Trophoblast cell (in vitro differentiated cells and primary cell): ENCODE results near the gene CLNK.

Source experiments
- DNase-seq, 2 donors: peaks; one replicate each; pipeline ENCODE4 v3.0.0-alpha.2; 2016
- H2AFZ ChIP-seq: 2 replicates; pipeline ENCODE4 v1.6.1; 2013; ENCODE audit warnings: low read length, moderate library complexity, mild to moderate bottlenecking; ENCODE audit not compliant: insufficient read depth, poor library complexity
- H2AK5ac ChIP-seq: 2 replicates; pipeline ENCODE4 v1.6.1; 2013; ENCODE audit warnings: mild to moderate bottlenecking, low read length
- H2BK120ac ChIP-seq: 2 replicates; pipeline ENCODE4 v1.6.1; 2013; ENCODE audit warnings: low read length, mild to moderate bottlenecking, moderate library complexity; ENCODE audit not compliant: insufficient read depth, poor library complexity
- H2BK12ac ChIP-seq: 2 replicates; pipeline ENCODE4 v1.6.1; 2013; ENCODE audit warnings: mild to moderate bottlenecking, low read length, moderate library complexity
- H2BK5ac ChIP-seq: 2 replicates; pipeline ENCODE4 v1.6.1; 2013; ENCODE audit warnings: low read length, low read depth, moderate library complexity, mild to moderate bottlenecking; ENCODE audit not compliant: poor library complexity
- H3K14ac ChIP-seq: 2 replicates; pipeline ENCODE4 v1.6.1; 2013; ENCODE audit warnings: mild to moderate bottlenecking, low read length
- H3K18ac ChIP-seq: 2 replicates; pipeline ENCODE4 v1.6.1; 2013; ENCODE audit warnings: mild to moderate bottlenecking, low read length
- H3K23ac ChIP-seq: 2 replicates; pipeline ENCODE4 v1.6.1; 2013; ENCODE audit warnings: low read length
- H3K27ac ChIP-seq: 2 replicates; pipeline ENCODE4 v1.5.1; 2013; ENCODE audit warnings: low read depth, mild to moderate bottlenecking, inconsistent platforms, low read length, moderate library complexity
- H3K27me3 ChIP-seq: 2 replicates; pipeline ENCODE4 v1.6.1; 2013; ENCODE audit warnings: inconsistent platforms, mild to moderate bottlenecking, low read length, moderate library complexity; ENCODE audit not compliant: insufficient read depth
- H3K36me3 ChIP-seq, 2 experiments: 1 replicate in 1 of 2; 2 replicates in 1 of 2; pipeline ENCODE4 v1.6.1; 2013; ENCODE audit warnings: low read length in 2 of 2, mild to moderate bottlenecking in 2 of 2, moderate library complexity in 1 of 2; ENCODE audit not compliant: insufficient read depth in 2 of 2, control insufficient read depth in 1 of 2
- H3K4ac ChIP-seq: 2 replicates; pipeline ENCODE4 v1.6.1; 2013; ENCODE audit warnings: low read depth, mild to moderate bottlenecking, low read length, moderate library complexity
- H3K4me1 ChIP-seq, 2 experiments: 1 replicate in 1 of 2; 2 replicates in 1 of 2; pipeline ENCODE4 v1.6.1; 2013; ENCODE audit warnings: low read length in 2 of 2, mild to moderate bottlenecking in 2 of 2, moderate library complexity in 1 of 2; ENCODE audit not compliant: insufficient read depth in 2 of 2, control insufficient read depth in 1 of 2
- H3K4me2 ChIP-seq: 2 replicates; pipeline ENCODE4 v1.6.1; 2013; ENCODE audit warnings: inconsistent platforms, mild to moderate bottlenecking, low read length, moderate library complexity
- H3K4me3 ChIP-seq: 2 replicates; pipeline ENCODE4 v1.5.1; 2013; ENCODE audit warnings: mild to moderate bottlenecking, low read depth, low read length, inconsistent platforms
- H3K79me1 ChIP-seq: one replicate; pipeline ENCODE4 v1.6.1; 2013; ENCODE audit warnings: low read length
- H3K79me2 ChIP-seq: 2 replicates; pipeline ENCODE4 v1.6.1; 2013; ENCODE audit warnings: low read length, mild to moderate bottlenecking; ENCODE audit not compliant: control insufficient read depth, insufficient read depth, poor library complexity
- H3K9ac ChIP-seq: 2 replicates; pipeline ENCODE4 v1.6.1; 2013; ENCODE audit warnings: mild to moderate bottlenecking, low read length
- H3K9me3 ChIP-seq: 2 replicates; pipeline ENCODE4 v1.6.1; 2013; ENCODE audit warnings: low read depth, mild to moderate bottlenecking, control low read depth, inconsistent platforms, low read length; ENCODE audit not compliant: insufficient read depth
- H4K12ac ChIP-seq: 2 replicates; pipeline ENCODE4 v1.6.1; 2013; ENCODE audit warnings: low read depth, mild to moderate bottlenecking, low read length, moderate library complexity
- H4K8ac ChIP-seq: 2 replicates; pipeline ENCODE4 v1.6.1; 2013; ENCODE audit warnings: low read depth, mild to moderate bottlenecking, low read length, moderate library complexity
- H4K91ac ChIP-seq: one replicate; pipeline ENCODE4 v1.6.1; 2013; ENCODE audit warnings: low read depth, mild to moderate bottlenecking, low read length, moderate library complexity
- WGBS: extraction: QIAGEN DNeasy Blood & Tissue Kit; methylation state at CpG from one replicate; pipeline ENCODE4 v1.1.7; 2013; ENCODE audit warnings: missing lambda C conversion rate; ENCODE audit not compliant: insufficient read length, insufficient coverage; ENCODE audit errors: extremely low coverage; 5-methylcytosine and 5-hydroxymethylcytosine counted together

The CLNK gene

DNA sequence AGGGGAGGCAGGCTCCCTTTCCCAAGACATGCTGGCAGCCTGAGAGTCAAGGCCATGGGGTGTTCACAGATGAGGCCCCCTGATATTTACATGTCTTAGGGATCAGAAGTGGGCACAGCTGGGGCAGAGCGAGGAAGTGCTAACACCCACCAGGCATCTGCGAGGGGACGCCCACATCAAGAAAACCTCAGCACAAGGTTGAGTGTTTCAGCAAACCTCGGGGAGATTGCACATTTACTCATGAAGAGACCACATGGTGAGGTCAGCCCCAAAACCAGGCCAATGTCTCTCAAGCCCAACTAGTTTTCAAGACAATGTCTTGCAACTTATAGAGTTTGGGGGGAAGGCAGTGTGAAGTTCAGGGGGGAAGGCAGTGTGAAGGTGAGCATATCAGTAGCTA is 55.2 kb downstream of the CLNK start:
- H3K9me3 ChIP-seq, result no peaks in the 10 kb centered on the region
- no peaks in the 10 kb centered on the region for H3K36me3 ChIP-seq
- H3K23ac ChIP-seq, result no peak overlapping the region
- no peak overlapping the region for H3K4ac ChIP-seq
- no CpG with 5 or more reads among the region's 4 CpGs for WGBS
- no peak for DNase-seq
- H2BK120ac ChIP-seq, result no peak overlapping the region
- no peak overlapping the region for H3K27ac ChIP-seq
- H4K91ac ChIP-seq, result no peak overlapping the region
- no peak overlapping the region for H3K9ac ChIP-seq
- H2AFZ ChIP-seq, result no peak overlapping the region
- no peak overlapping the region for H3K18ac ChIP-seq
- H3K4me2 ChIP-seq, result no peak overlapping the region
- H4K12ac ChIP-seq, result no peak overlapping the region
- H4K8ac ChIP-seq, result no peak overlapping the region
- no peak overlapping the region for H2AK5ac ChIP-seq
- no peak overlapping the region for H3K14ac ChIP-seq
- H3K4me3 ChIP-seq, result no peak overlapping the region
- peak overlapping the region; percentile 37 for H2BK12ac ChIP-seq
- no peak overlapping the region for H2BK5ac ChIP-seq
- H3K4me1 ChIP-seq, result peaks cover 8 to 11% of the 10 kb centered on the region in 2 experiments
- H3K79me1 ChIP-seq, result peaks cover 10% of the 10 kb centered on the region
- H3K79me2 ChIP-seq, result no peaks in the 10 kb centered on the region
- no peaks in the 10 kb centered on the region for H3K27me3 ChIP-seq

DNA sequence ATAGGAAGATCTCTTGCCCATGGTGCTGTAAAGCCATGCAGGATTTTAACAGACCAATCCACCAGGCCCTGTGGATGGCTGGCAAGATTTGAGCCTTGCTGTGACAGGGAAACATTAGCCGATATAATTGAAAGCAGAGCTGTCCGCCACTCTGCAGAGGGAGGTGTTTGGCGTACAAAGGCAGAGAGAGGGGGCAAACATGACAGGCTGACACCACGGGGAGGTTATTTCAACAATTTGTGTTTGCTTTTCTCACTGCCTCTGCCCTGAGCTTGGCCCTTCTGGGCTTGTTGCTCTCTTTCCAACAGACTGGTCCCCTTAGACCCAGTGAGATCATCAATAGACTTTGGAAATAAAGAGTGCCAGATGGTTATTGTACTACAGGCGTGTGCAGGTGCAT is 59.4 kb downstream of the CLNK start:
- Histone ChIP-seq H2BK5ac (peak overlapping the region; percentile 16), H3K27me3 (no peaks in the 10 kb centered on the region), H3K18ac (no peak overlapping the region), H3K4me1 (peaks cover 8 to 11% of the 10 kb centered on the region in 2 experiments), H3K9ac (no peak overlapping the region), H3K4me3 (no peak overlapping the region), H2BK120ac (peak overlapping the region; percentile 43), H3K79me1 (peaks cover 18% of the 10 kb centered on the region), H3K23ac (no peak overlapping the region), H3K4ac (no peak overlapping the region), H4K91ac (peak overlapping the region; percentile 38), H3K4me2 (no peak overlapping the region), H2AK5ac (no peak overlapping the region), H2AFZ (no peak overlapping the region), H3K9me3 (no peaks in the 10 kb centered on the region), H3K79me2 (no peaks in the 10 kb centered on the region), H3K14ac (peak overlapping the region; percentile 15), H3K36me3 (no peaks in the 10 kb centered on the region), H2BK12ac (peak overlapping the region; percentile 54), H4K12ac (no peak overlapping the region), H3K27ac (peak overlapping the region; percentile 10), H4K8ac (no peak overlapping the region)
- no peak for DNase-seq
- no CpG with 5 or more reads among the region's 5 CpGs for WGBS

DNA sequence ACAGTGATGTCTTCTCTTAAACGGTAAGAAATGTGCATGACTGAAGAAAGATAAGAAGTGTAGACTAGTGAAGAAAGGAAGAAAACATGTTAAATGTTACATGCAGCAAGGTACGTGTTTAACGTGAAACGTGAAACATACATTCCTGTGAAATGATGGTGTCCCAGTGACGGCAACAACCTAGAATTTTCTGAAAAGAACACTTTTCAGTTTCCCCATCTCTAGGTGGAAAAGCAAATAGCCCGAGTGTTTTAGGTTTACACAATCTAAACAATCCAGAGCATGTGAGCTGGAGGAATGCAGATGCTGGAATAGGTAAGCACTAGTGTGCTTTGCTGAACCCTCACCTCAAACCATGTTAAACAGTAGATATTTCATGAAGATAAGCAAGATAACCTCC is 60.7 kb downstream of the CLNK start:
- H2BK5ac ChIP-seq, result no peak overlapping the region
- no peak overlapping the region for H4K8ac ChIP-seq
- no peak overlapping the region for H4K91ac ChIP-seq

DNA sequence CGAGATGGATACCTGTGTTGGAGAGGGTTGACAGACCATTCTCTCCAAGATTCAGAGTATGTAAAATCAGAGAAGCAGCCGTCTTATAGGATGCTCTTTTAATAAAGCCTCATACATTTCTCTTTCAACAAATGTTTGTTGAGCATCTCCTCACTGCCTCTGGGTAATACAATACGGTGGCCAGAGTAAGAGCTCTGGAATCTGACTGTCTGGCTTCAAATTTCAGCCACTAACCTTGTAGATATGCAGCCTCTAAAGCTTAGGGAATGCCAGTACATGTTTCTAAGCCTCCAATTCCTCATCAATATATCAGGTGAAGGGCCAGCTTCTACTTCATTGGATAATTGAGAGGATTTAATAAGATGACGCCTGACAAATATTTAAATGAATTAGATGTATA is 61.3 kb downstream of the CLNK start:
- Histone ChIP-seq H3K36me3 (no peaks in the 10 kb centered on the region), H4K12ac (no peak overlapping the region), H2AFZ (no peak overlapping the region), H3K27ac (peak overlapping the region; percentile 32), H3K23ac (no peak overlapping the region), H3K4me3 (no peak overlapping the region), H3K27me3 (no peaks in the 10 kb centered on the region), H3K9me3 (no peaks in the 10 kb centered on the region), H3K4ac (no peak overlapping the region), H2BK120ac (no peak overlapping the region), H2AK5ac (no peak overlapping the region), H4K8ac (no peak overlapping the region), H3K4me1 (peaks cover 8 to 11% of the 10 kb centered on the region in 2 experiments), H2BK12ac (no peak overlapping the region), H3K9ac (no peak overlapping the region), H3K14ac (no peak overlapping the region), H3K18ac (no peak overlapping the region), H2BK5ac (peak overlapping the region; percentile 11), H3K79me2 (no peaks in the 10 kb centered on the region), H3K4me2 (no peak overlapping the region), H4K91ac (no peak overlapping the region), H3K79me1 (peaks cover 16% of the 10 kb centered on the region)
- peak; percentile 67 to 86 for DNase-seq
- no CpG with 5 or more reads among the region's 4 CpGs for WGBS

More for the DNA sequence above, 60.7 kb downstream of the CLNK start:
- Histone ChIP-seq H3K36me3 (no peaks in the 10 kb centered on the region), H3K27ac (peak overlapping the region; percentile 90), H3K79me2 (no peaks in the 10 kb centered on the region), H3K9ac (no peak overlapping the region), H3K27me3 (no peaks in the 10 kb centered on the region), H3K79me1 (peaks cover 18% of the 10 kb centered on the region), H3K14ac (no peak overlapping the region), H3K23ac (no peak overlapping the region), H2BK12ac (no peak overlapping the region), H3K18ac (no peak overlapping the region), H3K4me1 (peaks cover 8 to 11% of the 10 kb centered on the region in 2 experiments), H2AK5ac (no peak overlapping the region), H2BK120ac (no peak overlapping the region), H3K4ac (no peak overlapping the region), H3K4me2 (no peak overlapping the region), H2AFZ (no peak overlapping the region), H4K12ac (no peak overlapping the region), H3K4me3 (no peak overlapping the region), H3K9me3 (no peaks in the 10 kb centered on the region)
- no CpG with 5 or more reads among the region's 6 CpGs for WGBS
- peak; percentile 89 to 98 for DNase-seq
